Measurements from ENCODE around the gene EXOC6B. TPM values are rescaled to one million over a fixed set of nuclear protein-coding genes. Genes with fewer than 3 reads are reported as not detected.

Gene EXOC6B
- total and polyA plus RNA-seq, 8 donors, result 2.4 to 19.2 (median 11.3) TPM

DNA sequence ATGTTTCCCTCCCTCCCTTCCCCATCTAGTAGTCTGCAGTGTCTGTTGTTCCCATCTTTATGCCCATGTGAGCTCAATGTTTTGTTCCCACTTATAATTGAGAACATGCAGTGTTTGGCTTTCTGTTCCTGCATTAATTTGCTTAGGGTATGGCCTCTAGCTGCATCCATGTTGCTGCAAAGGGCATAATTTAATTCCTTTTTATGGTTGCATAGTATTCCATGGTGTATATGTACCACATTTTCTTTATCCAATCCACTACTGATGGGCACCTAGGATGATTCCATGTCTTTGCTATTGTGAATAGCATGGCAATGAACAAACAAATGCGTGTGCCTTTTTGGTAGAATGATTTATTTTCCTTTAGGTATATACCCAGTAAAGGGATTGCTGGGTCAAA, 617.6 kb downstream of the EXOC6B start:
- 92 to 97% methylated on average over 1 of the region's 1 CpG for WGBS, 2 donors
- H3K27me3 ChIP-seq, result no peaks in the 10 kb centered on the region
- H3K36me3 ChIP-seq, result no peaks in the 10 kb centered on the region
- H3K4me3 ChIP-seq, result no peak overlapping the region
- H3K9me3 ChIP-seq, result no peaks in the 10 kb centered on the region
- no peak overlapping the region for H3K27ac ChIP-seq
- ATAC-seq, result no peak
- TF ChIP-seq, protein P1, sequence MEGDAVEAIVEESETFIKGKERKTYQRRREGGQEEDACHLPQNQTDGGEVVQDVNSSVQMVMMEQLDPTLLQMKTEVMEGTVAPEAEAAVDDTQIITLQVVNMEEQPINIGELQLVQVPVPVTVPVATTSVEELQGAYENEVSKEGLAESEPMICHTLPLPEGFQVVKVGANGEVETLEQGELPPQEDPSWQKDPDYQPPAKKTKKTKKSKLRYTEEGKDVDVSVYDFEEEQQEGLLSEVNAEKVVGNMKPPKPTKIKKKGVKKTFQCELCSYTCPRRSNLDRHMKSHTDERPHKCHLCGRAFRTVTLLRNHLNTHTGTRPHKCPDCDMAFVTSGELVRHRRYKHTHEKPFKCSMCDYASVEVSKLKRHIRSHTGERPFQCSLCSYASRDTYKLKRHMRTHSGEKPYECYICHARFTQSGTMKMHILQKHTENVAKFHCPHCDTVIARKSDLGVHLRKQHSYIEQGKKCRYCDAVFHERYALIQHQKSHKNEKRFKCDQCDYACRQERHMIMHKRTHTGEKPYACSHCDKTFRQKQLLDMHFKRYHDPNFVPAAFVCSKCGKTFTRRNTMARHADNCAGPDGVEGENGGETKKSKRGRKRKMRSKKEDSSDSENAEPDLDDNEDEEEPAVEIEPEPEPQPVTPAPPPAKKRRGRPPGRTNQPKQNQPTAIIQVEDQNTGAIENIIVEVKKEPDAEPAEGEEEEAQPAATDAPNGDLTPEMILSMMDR (IDR thresholded peaks at IDR 0.05), result no peak
- FAIRE-seq, result no peak
- DNase-seq, result no peak
- intact Hi-C loops (cut with DNase I), result no loop called here
- peaks cover 0 to 5% (median 0%) of the 10 kb centered on the region in 3 donors for H3K4me1 ChIP-seq

GRCh38 chr2:72207334-72207733, 618.5 kb downstream of the EXOC6B start:
- no peak overlapping the region for H3K27ac ChIP-seq
- ATAC-seq (no peak), DNase-seq (no peak), FAIRE-seq (no peak)
- peaks cover 0 to 5% (median 0%) of the 10 kb centered on the region in 3 donors for H3K4me1 ChIP-seq
- no peaks in the 10 kb centered on the region for H3K27me3 ChIP-seq
- WGBS, 2 donors, result 80 to 90% methylated on average over 2 of the region's 2 CpGs
- intact Hi-C loops (cut with DNase I), result no loop called here
- no peaks in the 10 kb centered on the region for H3K9me3 ChIP-seq
- TF ChIP-seq, protein P1 (IDR thresholded peaks at IDR 0.05), result no peak
- no peaks in the 10 kb centered on the region for H3K36me3 ChIP-seq
- no peak overlapping the region for H3K4me3 ChIP-seq

- peak in 3 of 4 donors; percentile 19 to 56 (median 32) for ATAC-seq
- DNase-seq, result no peak
- H3K27ac ChIP-seq, result peak overlapping the region in 1 of 4 donors; percentile 28
- WGBS, 2 donors, result 85 to 87% methylated on average over 3 of the region's 3 CpGs
- peaks cover 0 to 5% (median 0%) of the 10 kb centered on the region in 3 donors for H3K4me1 ChIP-seq
- TF ChIP-seq, protein P1 (IDR thresholded peaks at IDR 0.05), result no peak
- intact Hi-C loops (cut with DNase I), result no loop called here
- no peaks in the 10 kb centered on the region for H3K36me3 ChIP-seq
- no peaks in the 10 kb centered on the region for H3K27me3 ChIP-seq
- no peak for FAIRE-seq
- H3K9me3 ChIP-seq, result no peaks in the 10 kb centered on the region
- no peak overlapping the region for H3K4me3 ChIP-seq
Observed at GRCh38 chr2:72205504-72205881, 620.3 kb downstream of the EXOC6B start.

GRCh38 chr2:72204786-72205503, 620.9 kb downstream of the EXOC6B start:
- TF ChIP-seq, protein P1 (IDR thresholded peaks at IDR 0.05), result no peak
- no peak overlapping the region for H3K4me3 ChIP-seq
- no peaks in the 10 kb centered on the region for H3K9me3 ChIP-seq
- H3K27ac ChIP-seq, result peak overlapping the region in 1 of 4 donors; percentile 28
- peaks cover 0 to 5% (median 0%) of the 10 kb centered on the region in 3 donors for H3K4me1 ChIP-seq
- FAIRE-seq, result peak; percentile 43
- ATAC-seq, result peak in 3 of 4 donors; percentile 46 to 61 (median 48)
- intact Hi-C loops (cut with DNase I), result no loop called here
- H3K27me3 ChIP-seq, result no peaks in the 10 kb centered on the region
- DNase-seq, result no peak
- H3K36me3 ChIP-seq, result no peaks in the 10 kb centered on the region
- WGBS, 2 donors, result 77 to 81% methylated on average over 3 of the region's 3 CpGs

DNA sequence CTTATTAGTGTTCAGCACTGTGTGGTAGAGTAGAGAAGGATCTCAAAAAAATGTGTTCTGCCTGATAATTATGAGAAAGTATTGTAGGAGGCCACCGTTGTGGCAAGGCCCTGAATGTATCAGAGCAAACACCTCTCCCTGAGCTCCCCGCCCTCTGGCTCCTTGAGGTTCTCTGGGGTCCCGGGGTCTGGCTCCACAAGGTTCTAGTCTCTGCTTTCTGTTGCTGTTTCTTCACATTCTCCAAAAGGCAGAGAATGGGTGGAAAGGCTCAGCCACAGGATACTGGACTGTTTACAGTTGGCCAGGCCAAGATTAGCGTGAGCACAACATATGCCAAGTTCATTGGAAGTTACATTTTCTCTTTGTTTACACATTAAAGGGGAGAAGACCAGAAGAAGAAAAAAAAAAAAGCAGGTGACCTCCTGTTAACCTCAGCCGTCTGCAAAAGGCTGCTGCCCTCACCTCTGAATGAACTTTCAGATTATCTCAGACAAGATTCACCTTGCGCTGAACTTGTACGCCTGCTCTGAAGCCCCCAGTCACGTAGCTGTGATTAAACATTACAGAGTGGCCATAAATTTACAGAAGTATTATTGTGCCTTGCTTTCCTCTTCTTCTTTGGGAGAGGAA, 621.6 kb downstream of the EXOC6B start:
- H3K27me3 ChIP-seq, result no peaks in the 10 kb centered on the region
- H3K36me3 ChIP-seq, result no peaks in the 10 kb centered on the region
- ATAC-seq (peak in 3 of 4 donors; percentile 29 to 70 (median 43)), DNase-seq (no peak), FAIRE-seq (no peak)
- no peak overlapping the region for H3K4me3 ChIP-seq
- H3K9me3 ChIP-seq, result no peaks in the 10 kb centered on the region
- H3K27ac ChIP-seq, result peak overlapping the region in 1 of 4 donors; percentile 28
- WGBS, 2 donors, result 50 to 63% methylated on average over 8 of the region's 8 CpGs
- TF ChIP-seq, protein P1 (IDR thresholded peaks at IDR 0.05), result no peak
- H3K4me1 ChIP-seq, result peaks cover 0 to 5% (median 0%) of the 10 kb centered on the region in 3 donors
- intact Hi-C loops (cut with DNase I), result no loop called here

Measured in pancreas (tissue), 10 donors.